GM18870 (cell line): Measurements from ENCODE around the gene PGM2L1.

Source experiments
- ATAC-seq: cut with Tn5 transposase; IDR thresholded peaks from one replicate; pipeline ENCODE4 v1.9.1; 2021; ENCODE audit warnings: moderate library complexity; ENCODE audit not compliant: unreplicated experiment

PGM2L1 gene

GRCh38 chr11:74307434-74307833 lies 90.8 kb downstream of the PGM2L1 start:
- no peak for ATAC-seq

GRCh38 chr11:74306435-74307175 lies 91.6 kb downstream of the PGM2L1 start:
- ATAC-seq = no peak

GRCh38 chr11:74299015-74299414 lies 99.2 kb downstream of the PGM2L1 start:
- ATAC-seq = no peak

GRCh38 chr11:74297484-74297883 lies 100.7 kb downstream of the PGM2L1 start:
- no peak for ATAC-seq

- ATAC-seq = no peak
Observed at GRCh38 chr11:74288911-74289310, 109.3 kb downstream of the PGM2L1 start.

- ATAC-seq = no peak
Observed at GRCh38 chr11:74288161-74288560, 110.1 kb downstream of the PGM2L1 start.

- no peak for ATAC-seq
Observed at GRCh38 chr11:74284466-74284865, 113.8 kb downstream of the PGM2L1 start.

- no peak for ATAC-seq
Observed at GRCh38 chr11:74283580-74284180, 114.6 kb downstream of the PGM2L1 start.

GRCh38 chr11:74282914-74283371 lies 115.3 kb downstream of the PGM2L1 start:
- no peak for ATAC-seq

GRCh38 chr11:74282421-74282820 lies 115.8 kb downstream of the PGM2L1 start:
- no peak for ATAC-seq

GRCh38 chr11:74280494-74280893 lies 117.7 kb downstream of the PGM2L1 start:
- no peak for ATAC-seq
